Measurements from ENCODE around the gene NRSN2. TPM values are rescaled to one million over a fixed set of nuclear protein-coding genes. Genes with fewer than 3 reads are reported as not detected.

NRSN2 gene
- total RNA-seq, 1 experiment from 2014 or later, result 38.2 TPM

DNA sequence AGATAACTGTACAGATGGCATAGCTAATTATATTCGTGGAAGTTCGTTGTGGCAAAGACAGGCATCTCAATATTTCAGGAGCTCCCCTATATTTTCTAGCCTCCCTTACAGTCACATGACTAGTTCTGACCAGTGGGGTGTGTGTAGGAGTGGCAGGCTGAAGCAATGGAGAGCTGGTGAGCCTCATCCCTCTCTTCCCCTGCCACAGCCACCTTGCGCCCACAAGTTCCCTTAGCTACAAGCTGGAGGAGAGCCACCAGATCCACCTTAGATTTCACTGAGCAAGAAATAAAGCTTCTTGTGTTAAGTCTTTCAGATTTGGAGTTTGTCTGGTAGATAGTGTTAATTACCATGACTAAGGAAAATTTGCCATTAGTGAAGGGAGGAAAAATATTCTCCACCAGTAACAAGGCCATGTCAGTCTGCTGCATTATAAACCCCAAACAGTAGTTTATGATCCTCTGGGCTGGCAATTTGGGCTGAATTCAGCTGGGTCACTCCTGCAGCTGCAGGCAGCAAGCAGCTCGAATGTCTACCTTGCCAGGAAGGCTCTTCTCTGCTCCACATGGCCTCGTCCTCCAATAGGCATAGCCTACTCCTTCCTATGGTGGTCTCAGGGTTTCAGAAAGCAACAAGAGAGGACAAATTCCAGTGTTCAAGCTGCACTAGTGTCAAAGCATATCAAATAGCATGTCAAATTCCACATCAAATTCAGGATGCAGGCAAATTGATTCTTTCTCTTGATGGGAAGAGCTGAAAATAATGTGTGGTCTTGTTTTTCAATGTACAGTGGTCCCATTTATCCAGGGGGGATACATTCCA lies 53.8 kb downstream of the NRSN2 start:
- in situ Hi-C loops (cut with HindIII; ENCODE audit: low pct_unique_long_range_greater_than_20kb, low sequenced_read_pairs), result no loop called here
- DNase-seq (ENCODE audit: low read depth, low spot score), result no peak

DNA sequence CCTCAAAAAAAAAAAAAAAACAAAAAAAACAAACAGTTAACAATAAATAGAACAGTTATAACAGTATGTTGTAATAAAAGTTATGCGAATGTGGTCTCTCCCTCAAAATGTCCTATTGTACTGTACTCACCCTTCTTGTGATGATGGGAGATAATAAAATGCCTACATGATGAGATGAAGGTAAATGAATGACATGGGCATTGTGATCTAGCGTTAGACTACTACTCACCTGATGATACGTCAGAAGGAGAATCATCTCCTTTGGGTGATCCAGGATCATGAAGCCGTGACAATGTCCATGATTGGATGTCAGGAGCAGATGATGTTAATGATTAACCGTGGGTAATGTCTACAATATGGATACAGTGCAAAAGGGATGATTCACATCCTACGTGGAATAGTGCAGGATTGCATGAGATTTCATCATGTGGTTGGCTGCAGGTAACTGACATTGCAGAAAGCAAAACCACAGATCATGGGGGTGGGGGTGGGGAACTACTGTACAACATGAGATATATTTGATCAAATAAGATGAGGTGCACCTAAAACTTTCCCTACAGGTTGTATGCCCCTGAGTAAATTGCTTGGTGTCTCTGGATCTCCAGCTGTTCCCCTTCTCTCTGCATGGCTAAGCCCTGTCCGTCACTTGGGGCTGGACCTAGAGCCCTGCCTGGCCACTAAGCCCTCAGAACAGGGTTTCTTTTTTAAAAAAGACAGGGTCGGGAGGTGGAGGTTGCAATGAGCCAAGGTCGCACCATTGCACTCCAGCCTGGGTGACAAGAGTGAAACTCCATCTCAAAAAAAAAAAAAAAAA lies 55.0 kb downstream of the NRSN2 start:
- DNase-seq (ENCODE audit: low read depth, low spot score), result no peak
- in situ Hi-C loops (cut with HindIII; ENCODE audit: low pct_unique_long_range_greater_than_20kb, low sequenced_read_pairs), result no loop called here

DNA sequence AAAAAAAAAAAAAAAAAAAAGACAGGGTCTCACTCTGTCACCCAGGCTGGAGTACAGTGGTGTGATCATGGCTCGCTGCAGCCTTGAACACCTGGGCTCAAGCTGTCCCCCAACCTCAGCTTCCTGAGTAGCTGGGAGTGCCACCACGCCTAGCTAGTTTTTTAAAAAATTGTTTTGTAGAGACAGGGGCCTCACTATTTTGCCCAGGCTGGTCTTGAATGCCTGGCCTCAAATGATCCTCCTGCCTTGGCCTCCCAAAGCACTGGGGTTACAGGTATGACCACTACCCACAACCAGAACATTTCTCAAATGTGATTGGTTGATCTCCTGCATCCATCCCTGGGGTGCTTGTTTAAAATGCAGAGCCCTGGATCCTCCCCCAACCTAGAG lies 55.6 kb downstream of the NRSN2 start:
- no peak for DNase-seq (ENCODE audit: low read depth, low spot score)

DNA sequence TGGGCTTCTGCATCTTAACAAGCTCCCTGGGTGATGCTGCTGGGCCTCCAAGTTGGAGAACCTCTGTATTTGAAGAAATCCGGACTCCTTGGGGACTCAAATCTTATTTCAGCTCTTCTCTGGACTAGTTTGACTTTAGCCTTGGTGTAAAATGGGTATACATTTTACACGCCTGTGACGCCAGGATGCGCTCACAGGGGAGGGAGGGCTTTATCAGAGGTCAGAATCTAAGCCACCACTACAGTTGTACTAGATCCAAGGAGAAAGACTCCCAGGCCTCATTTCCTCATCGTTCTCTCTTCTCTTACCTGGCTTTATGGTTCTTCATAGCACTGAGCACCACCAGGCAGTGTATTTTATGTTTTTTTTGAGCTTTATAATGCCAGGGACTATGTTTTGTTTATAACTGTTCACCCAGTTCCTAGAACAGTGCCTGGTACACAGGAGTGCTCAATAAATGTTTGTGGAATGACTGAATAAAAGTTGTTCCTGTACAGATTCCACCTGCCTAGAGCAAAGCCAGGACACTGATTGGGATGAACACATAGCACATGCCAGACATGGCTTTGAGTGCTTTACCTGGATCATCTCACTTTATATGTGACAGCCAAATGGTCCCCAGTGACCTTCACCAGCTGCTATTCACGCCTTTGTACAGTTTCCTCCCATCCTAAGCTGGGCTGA lies 56.1 kb downstream of the NRSN2 start:
- in situ Hi-C loops (cut with HindIII; ENCODE audit: low pct_unique_long_range_greater_than_20kb, low sequenced_read_pairs), result no loop called here
- DNase-seq (ENCODE audit: low read depth, low spot score), result no peak

More for the DNA sequence above, 55.6 kb downstream of the NRSN2 start:
- in situ Hi-C loops (cut with HindIII; ENCODE audit: low pct_unique_long_range_greater_than_20kb, low sequenced_read_pairs), result no loop called here

DNA sequence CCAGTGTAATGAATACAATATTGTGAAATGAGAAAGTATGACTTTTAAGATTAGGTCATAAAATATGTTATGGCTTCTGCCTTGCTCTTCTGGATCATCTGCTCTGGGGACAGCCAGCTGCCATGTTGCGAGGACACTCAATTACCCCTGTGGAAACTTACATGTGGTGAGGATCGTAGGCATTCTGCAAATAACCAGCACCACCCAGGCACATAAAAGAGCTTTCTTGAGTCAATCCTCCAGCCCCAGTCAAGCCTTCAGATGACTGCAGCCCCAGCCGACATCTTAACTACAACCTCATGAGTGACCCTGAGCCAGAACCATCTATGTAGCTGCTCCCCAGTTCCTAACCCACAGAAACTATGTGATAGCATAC lies 56.7 kb downstream of the NRSN2 start:
- in situ Hi-C loops (cut with HindIII; ENCODE audit: low pct_unique_long_range_greater_than_20kb, low sequenced_read_pairs), result no loop called here
- DNase-seq (ENCODE audit: low read depth, low spot score), result no peak

DNA sequence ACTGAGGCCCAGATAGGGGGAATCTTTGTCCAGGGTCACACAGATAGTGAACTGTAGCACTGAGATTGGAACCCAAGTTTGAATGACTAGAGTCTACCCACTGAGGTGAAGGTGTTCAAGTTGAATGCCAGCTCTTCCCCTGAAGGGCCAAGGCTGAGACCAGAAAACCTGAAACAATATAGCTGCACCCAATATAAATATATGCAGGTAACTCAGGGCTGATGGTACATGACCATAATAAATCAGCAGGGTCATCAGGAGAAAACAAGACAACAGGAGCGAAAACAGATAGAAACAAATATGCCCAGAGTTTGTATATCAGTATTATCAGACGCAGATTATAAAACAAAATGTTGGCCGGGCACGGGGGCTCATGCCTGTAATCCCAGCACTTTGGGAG lies 57.2 kb downstream of the NRSN2 start:
- no peak for DNase-seq (ENCODE audit: low read depth, low spot score)
- in situ Hi-C loops (cut with HindIII; ENCODE audit: low pct_unique_long_range_greater_than_20kb, low sequenced_read_pairs), result no loop called here

Other genes starting within 250 kb of the NRSN2 start
- 5.1 and 5.5 TPM in 2 replicates for gene DEFB126, start 204.5 kb upstream of the NRSN2 start, total RNA-seq (2014; rRNA removed; shearing (Covaris generic))
- not detected in 2 replicates for gene DEFB127, start 189.7 kb upstream of the NRSN2 start, total RNA-seq (2014; rRNA removed; shearing (Covaris generic))
- not detected in 2 replicates for gene DEFB128, start 157.4 kb upstream of the NRSN2 start, total RNA-seq (2014; rRNA removed; shearing (Covaris generic))
- not detected in 2 replicates for gene DEFB129, start 119.9 kb upstream of the NRSN2 start, total RNA-seq (2014; rRNA removed; shearing (Covaris generic))
- gene DEFB132, start 89.4 kb upstream of the NRSN2 start, total RNA-seq (2014; rRNA removed; shearing (Covaris generic)), result not detected in 2 replicates
- gene C20orf96, start 56.4 kb upstream of the NRSN2 start, total RNA-seq (2014; rRNA removed; shearing (Covaris generic)), result 1.6 and 1.7 TPM in 2 replicates
- 25.5 and 29.7 TPM in 2 replicates for gene ZCCHC3, start 49.5 kb upstream of the NRSN2 start, total RNA-seq (2014; rRNA removed; shearing (Covaris generic))
- gene SOX12, start 21.6 kb upstream of the NRSN2 start, total RNA-seq (2014; rRNA removed; shearing (Covaris generic)), result 3.1 and 3.9 TPM in 2 replicates
- gene TRIB3, start 33.6 kb downstream of the NRSN2 start, total RNA-seq (2014; rRNA removed; shearing (Covaris generic)), result 146 and 157 TPM in 2 replicates
- 51.1 and 58.0 TPM in 2 replicates for gene RBCK1, start 61.2 kb downstream of the NRSN2 start, total RNA-seq (2014; rRNA removed; shearing (Covaris generic))
- gene TBC1D20, start 115.4 kb downstream of the NRSN2 start, total RNA-seq (2014; rRNA removed; shearing (Covaris generic)), result 62.5 and 63.0 TPM in 2 replicates
- 168 and 179 TPM in 2 replicates for gene CSNK2A1, start 196.7 kb downstream of the NRSN2 start, total RNA-seq (2014; rRNA removed; shearing (Covaris generic))